Measurements from ENCODE around the gene IL12A. TPM values are rescaled to one million over a fixed set of nuclear protein-coding genes. Genes with fewer than 3 reads are reported as not detected.

IL12A gene
- total RNA-seq (ENCODE audit: unreplicated experiment) = not detected
- long read RNA-seq, partial matches to known transcripts = 0 of 1 reads
- long read RNA-seq, other reads (novel, unspliced or antisense) = 0 of 1 reads

DNA sequence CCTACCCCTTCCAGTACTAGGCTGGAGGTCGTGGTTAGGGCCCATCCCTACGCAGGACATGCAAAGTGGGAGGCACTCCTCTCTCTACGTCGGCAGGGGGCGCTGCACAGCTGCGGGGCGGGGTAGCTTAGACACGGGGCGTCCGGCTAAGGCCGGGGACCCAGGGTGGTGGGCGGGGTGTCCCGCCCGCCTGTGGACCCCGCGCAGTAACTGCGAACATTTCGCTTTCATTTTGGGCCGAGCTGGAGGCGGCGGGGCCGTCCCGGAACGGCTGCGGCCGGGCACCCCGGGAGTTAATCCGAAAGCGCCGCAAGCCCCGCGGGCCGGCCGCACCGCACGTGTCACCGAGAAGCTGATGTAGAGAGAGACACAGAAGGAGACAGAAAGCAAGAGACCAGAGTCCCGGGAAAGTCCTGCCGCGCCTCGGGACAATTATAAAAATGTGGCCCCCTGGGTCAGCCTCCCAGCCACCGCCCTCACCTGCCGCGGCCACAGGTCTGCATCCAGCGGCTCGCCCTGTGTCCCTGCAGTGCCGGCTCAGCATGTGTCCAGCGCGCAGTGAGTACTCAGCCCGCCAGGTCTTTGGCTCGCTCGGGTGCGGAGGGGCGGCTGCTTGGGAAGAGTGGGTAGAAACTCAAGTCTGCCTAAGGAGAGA, at the start of gene IL12A:
IL12A (plus strand) TSS at position 219 of the 655 bp plus-strand sequence.
- peaks cover 4% of the 10 kb centered on the region for H3K27me3 Mint-ChIP-seq (ENCODE audit: unreplicated experiment)
- no peaks in the 10 kb centered on the region for H3K4me1 Mint-ChIP-seq (ENCODE audit: low read depth, unreplicated experiment)
- H3K9me3 Mint-ChIP-seq (ENCODE audit: unreplicated experiment) = peaks cover 2% of the 10 kb centered on the region
- no peaks in the 10 kb centered on the region for H3K36me3 Mint-ChIP-seq (ENCODE audit: unreplicated experiment)
- peak within 1 kb of the TSS; percentile 80 for H3K4me3 Mint-ChIP-seq (ENCODE audit: unreplicated experiment)
- DNase-seq = peak; percentile 88
- TF ChIP-seq, protein P1, sequence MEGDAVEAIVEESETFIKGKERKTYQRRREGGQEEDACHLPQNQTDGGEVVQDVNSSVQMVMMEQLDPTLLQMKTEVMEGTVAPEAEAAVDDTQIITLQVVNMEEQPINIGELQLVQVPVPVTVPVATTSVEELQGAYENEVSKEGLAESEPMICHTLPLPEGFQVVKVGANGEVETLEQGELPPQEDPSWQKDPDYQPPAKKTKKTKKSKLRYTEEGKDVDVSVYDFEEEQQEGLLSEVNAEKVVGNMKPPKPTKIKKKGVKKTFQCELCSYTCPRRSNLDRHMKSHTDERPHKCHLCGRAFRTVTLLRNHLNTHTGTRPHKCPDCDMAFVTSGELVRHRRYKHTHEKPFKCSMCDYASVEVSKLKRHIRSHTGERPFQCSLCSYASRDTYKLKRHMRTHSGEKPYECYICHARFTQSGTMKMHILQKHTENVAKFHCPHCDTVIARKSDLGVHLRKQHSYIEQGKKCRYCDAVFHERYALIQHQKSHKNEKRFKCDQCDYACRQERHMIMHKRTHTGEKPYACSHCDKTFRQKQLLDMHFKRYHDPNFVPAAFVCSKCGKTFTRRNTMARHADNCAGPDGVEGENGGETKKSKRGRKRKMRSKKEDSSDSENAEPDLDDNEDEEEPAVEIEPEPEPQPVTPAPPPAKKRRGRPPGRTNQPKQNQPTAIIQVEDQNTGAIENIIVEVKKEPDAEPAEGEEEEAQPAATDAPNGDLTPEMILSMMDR (IDR thresholded peaks at IDR 0.05; ENCODE audit: partially characterized antibody, unreplicated experiment) = peak; percentile 98
- H3K27ac Mint-ChIP-seq (ENCODE audit: unreplicated experiment) = no peak within 1 kb of the TSS

DNA sequence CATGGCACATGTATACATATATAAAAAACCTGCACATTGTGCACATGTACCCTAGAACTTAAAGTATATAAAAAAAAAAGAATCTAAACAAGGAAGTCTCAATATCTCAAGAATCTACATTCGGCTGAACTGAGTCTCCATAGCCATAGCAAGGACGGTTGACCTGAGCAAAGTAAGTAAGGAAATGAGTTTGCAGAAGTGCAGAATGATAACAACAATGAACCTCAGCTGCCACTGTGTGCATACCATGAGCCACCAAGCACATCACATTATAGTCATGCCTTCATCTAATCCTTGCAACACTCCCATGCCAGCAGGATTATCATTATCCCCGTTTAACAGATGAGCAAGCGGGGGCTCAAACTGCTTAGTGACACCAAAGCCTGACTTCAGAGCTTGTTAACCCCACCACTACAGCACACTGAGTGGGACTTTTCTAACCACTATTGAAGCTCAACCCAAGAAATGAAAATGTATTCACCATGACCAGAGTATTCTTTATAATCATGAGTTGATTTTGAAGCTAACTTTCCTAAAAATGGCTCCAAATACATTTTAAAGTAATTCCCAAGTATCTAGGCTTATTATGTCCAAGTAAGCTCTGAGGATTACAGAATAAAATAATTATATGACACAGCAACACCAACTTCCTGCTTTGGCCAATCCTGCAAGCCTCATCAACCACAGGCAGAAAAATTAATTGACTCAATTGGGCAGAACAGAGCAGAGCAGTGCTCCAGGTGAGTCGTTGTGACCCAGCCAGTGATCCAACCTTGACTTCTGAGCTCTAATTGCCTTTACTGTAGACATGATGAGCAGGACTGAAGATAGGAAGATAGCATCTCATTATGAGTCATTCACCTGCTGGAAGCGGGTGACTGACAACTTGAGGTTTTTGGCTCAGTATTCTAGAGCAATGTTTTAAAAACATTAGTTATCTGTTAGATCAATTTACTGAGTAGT, 47.3 kb upstream of the IL12A start:
- Mint-ChIP-seq H3K4me1 (ENCODE audit: low read depth, unreplicated experiment) (peaks cover 8% of the 10 kb centered on the region), H3K27me3 (ENCODE audit: unreplicated experiment) (peaks cover 2% of the 10 kb centered on the region), H3K36me3 (ENCODE audit: unreplicated experiment) (no peaks in the 10 kb centered on the region), H3K4me3 (ENCODE audit: unreplicated experiment) (no peak overlapping the region), H3K27ac (ENCODE audit: unreplicated experiment) (no peak overlapping the region), H3K9me3 (ENCODE audit: unreplicated experiment) (no peaks in the 10 kb centered on the region)
- DNase-seq = no peak
- TF ChIP-seq, protein P1 (IDR thresholded peaks at IDR 0.05; ENCODE audit: partially characterized antibody, unreplicated experiment) = no peak

DNA sequence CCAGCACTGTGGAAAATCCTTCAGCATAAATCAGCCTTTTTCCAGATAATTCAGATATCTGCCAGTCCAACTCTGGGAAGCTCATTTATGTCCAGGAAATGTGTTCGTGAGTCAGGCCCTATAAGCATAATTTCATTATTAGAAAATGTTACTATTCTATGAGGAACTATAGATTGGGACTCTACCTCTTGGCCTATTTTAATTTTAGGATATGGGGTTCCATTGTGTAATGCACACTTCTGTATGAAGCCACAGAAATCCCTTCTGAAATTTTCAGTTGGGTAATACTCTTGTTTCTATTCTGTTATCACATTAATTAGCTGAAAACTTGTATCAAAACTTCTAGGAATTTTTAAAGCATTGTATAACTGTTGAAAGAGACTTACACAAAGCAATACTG, 43.9 kb upstream of the IL12A start:
- no peaks in the 10 kb centered on the region for H3K36me3 Mint-ChIP-seq (ENCODE audit: unreplicated experiment)
- TF ChIP-seq, protein P1 (IDR thresholded peaks at IDR 0.05; ENCODE audit: partially characterized antibody, unreplicated experiment) = no peak
- peaks cover 2% of the 10 kb centered on the region for H3K9me3 Mint-ChIP-seq (ENCODE audit: unreplicated experiment)
- peaks cover 27% of the 10 kb centered on the region for H3K4me1 Mint-ChIP-seq (ENCODE audit: low read depth, unreplicated experiment)
- DNase-seq = no peak
- H3K4me3 Mint-ChIP-seq (ENCODE audit: unreplicated experiment) = no peak overlapping the region
- no peak overlapping the region for H3K27ac Mint-ChIP-seq (ENCODE audit: unreplicated experiment)
- peaks cover 2% of the 10 kb centered on the region for H3K27me3 Mint-ChIP-seq (ENCODE audit: unreplicated experiment)

DNA sequence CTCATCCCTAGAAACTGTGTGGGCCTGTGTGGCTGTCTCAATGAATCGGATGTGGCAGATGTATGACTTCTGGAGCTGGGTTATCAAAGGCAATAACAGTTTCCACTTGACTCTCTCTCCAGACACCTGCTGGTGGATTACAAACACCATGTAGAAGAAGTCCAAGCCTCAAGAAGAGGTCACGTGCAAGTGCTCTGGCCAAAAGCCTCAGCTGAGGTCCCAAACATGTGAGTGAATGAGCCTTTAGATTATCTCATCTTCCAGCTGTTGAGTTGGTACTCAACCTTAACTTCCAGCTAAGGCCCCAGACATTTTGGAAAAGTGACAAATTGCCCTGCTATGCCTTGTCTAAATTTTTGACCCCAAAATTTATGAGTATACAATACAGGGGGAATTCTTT, 42.7 kb upstream of the IL12A start:
- Mint-ChIP-seq H3K36me3 (ENCODE audit: unreplicated experiment) (no peaks in the 10 kb centered on the region), H3K9me3 (ENCODE audit: unreplicated experiment) (peaks cover 2% of the 10 kb centered on the region), H3K27ac (ENCODE audit: unreplicated experiment) (no peak overlapping the region), H3K4me1 (ENCODE audit: low read depth, unreplicated experiment) (peaks cover 30% of the 10 kb centered on the region), H3K4me3 (ENCODE audit: unreplicated experiment) (no peak overlapping the region), H3K27me3 (ENCODE audit: unreplicated experiment) (peaks cover 2% of the 10 kb centered on the region)
- no peak for DNase-seq
- TF ChIP-seq, protein P1 (IDR thresholded peaks at IDR 0.05; ENCODE audit: partially characterized antibody, unreplicated experiment) = no peak
